RPMI8226 (cell line): Measurements from ENCODE around the gene FGF6.
"Not testable (repeated sequence)": the region's sequence is repeated elsewhere in the genome, so short reads cannot be mapped to it uniquely, and the experiment has no call there.

Experiments
- DNase-seq: peaks from one replicate; pipeline ENCODE4 v3.0.0-alpha.2; 2015

The FGF6 gene

GRCh38 chr12:4445156-4446101, at the start of gene FGF6:
FGF6 (minus strand) TSS chr12:4445815; CDS start chr12:4445570, 245 bp downstream.
- DNase-seq = no peak

- DNase-seq = no peak
Measured at GRCh38 chr12:4490973-4491372, 45.4 kb upstream of the FGF6 start.

GRCh38 chr12:4489556-4489955, 43.9 kb upstream of the FGF6 start:
- DNase-seq = no peak

GRCh38 chr12:4486980-4487379, 41.4 kb upstream of the FGF6 start:
- DNase-seq = no peak

- no peak for DNase-seq
Measured at GRCh38 chr12:4486049-4486699, 40.6 kb upstream of the FGF6 start.

GRCh38 chr12:4483885-4484823, 38.5 kb upstream of the FGF6 start:
- DNase-seq = no peak

GRCh38 chr12:4482936-4483335, 37.3 kb upstream of the FGF6 start:
- DNase-seq = no peak

- no peak for DNase-seq
Measured at GRCh38 chr12:4478933-4479332, 33.3 kb upstream of the FGF6 start.

- DNase-seq = no peak
Measured at GRCh38 chr12:4477129-4477528, 31.5 kb upstream of the FGF6 start.

GRCh38 chr12:4472046-4472445, 26.4 kb upstream of the FGF6 start:
- DNase-seq = no peak

- no peak for DNase-seq
Measured at GRCh38 chr12:4471256-4471655, 25.6 kb upstream of the FGF6 start.

GRCh38 chr12:4468994-4469393, 23.4 kb upstream of the FGF6 start:
- no peak for DNase-seq

- DNase-seq = no peak
Measured at GRCh38 chr12:4460761-4461160, 15.1 kb upstream of the FGF6 start.

GRCh38 chr12:4455849-4456248, 10.2 kb upstream of the FGF6 start:
- DNase-seq = not testable (repeated sequence)

GRCh38 chr12:4454315-4454860, 8.8 kb upstream of the FGF6 start:
- DNase-seq = no peak

- no peak for DNase-seq
Measured at GRCh38 chr12:4451694-4452093, 6.1 kb upstream of the FGF6 start.

GRCh38 chr12:4450551-4451112, 5.0 kb upstream of the FGF6 start:
- DNase-seq = no peak

- peak; percentile 85 for DNase-seq
Measured at GRCh38 chr12:4449851-4450221, 4.2 kb upstream of the FGF6 start.

GRCh38 chr12:4448943-4449850, 3.6 kb upstream of the FGF6 start:
- DNase-seq = no peak

GRCh38 chr12:4448371-4448940, 2.8 kb upstream of the FGF6 start:
- no peak for DNase-seq

GRCh38 chr12:4447151-4447550, 1.5 kb upstream of the FGF6 start:
- DNase-seq = no peak
